Measurements from ENCODE around the gene RAX.
"Not testable (repeated sequence)": the region's sequence is repeated elsewhere in the genome, so short reads cannot be mapped to it uniquely, and the experiment has no call there.

GRCh38 chr18:59261842-59262241, 11.4 kb downstream of the RAX start:
- TF ChIP-seq, protein P1, sequence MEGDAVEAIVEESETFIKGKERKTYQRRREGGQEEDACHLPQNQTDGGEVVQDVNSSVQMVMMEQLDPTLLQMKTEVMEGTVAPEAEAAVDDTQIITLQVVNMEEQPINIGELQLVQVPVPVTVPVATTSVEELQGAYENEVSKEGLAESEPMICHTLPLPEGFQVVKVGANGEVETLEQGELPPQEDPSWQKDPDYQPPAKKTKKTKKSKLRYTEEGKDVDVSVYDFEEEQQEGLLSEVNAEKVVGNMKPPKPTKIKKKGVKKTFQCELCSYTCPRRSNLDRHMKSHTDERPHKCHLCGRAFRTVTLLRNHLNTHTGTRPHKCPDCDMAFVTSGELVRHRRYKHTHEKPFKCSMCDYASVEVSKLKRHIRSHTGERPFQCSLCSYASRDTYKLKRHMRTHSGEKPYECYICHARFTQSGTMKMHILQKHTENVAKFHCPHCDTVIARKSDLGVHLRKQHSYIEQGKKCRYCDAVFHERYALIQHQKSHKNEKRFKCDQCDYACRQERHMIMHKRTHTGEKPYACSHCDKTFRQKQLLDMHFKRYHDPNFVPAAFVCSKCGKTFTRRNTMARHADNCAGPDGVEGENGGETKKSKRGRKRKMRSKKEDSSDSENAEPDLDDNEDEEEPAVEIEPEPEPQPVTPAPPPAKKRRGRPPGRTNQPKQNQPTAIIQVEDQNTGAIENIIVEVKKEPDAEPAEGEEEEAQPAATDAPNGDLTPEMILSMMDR (IDR thresholded peaks at IDR 0.05) = not testable (repeated sequence)
- TF ChIP-seq, protein P2, sequence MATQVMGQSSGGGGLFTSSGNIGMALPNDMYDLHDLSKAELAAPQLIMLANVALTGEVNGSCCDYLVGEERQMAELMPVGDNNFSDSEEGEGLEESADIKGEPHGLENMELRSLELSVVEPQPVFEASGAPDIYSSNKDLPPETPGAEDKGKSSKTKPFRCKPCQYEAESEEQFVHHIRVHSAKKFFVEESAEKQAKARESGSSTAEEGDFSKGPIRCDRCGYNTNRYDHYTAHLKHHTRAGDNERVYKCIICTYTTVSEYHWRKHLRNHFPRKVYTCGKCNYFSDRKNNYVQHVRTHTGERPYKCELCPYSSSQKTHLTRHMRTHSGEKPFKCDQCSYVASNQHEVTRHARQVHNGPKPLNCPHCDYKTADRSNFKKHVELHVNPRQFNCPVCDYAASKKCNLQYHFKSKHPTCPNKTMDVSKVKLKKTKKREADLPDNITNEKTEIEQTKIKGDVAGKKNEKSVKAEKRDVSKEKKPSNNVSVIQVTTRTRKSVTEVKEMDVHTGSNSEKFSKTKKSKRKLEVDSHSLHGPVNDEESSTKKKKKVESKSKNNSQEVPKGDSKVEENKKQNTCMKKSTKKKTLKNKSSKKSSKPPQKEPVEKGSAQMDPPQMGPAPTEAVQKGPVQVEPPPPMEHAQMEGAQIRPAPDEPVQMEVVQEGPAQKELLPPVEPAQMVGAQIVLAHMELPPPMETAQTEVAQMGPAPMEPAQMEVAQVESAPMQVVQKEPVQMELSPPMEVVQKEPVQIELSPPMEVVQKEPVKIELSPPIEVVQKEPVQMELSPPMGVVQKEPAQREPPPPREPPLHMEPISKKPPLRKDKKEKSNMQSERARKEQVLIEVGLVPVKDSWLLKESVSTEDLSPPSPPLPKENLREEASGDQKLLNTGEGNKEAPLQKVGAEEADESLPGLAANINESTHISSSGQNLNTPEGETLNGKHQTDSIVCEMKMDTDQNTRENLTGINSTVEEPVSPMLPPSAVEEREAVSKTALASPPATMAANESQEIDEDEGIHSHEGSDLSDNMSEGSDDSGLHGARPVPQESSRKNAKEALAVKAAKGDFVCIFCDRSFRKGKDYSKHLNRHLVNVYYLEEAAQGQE (IDR thresholded peaks at IDR 0.05; ENCODE audit: insufficient read depth in 1 of 2, low read depth in 2 of 2, low read length in 1 of 2) = not testable (repeated sequence)
- TF ChIP-seq POLR2AphosphoS5 (IDR thresholded peaks at IDR 0.05; ENCODE audit: low read depth, low read length); TCF7L2 (IDR thresholded peaks at IDR 0.05; ENCODE audit: low read depth, low read length); SIN3A (IDR thresholded peaks at IDR 0.05; ENCODE audit: borderline replicate concordance, insufficient read depth, low read depth, low read length): not testable (repeated sequence)
